ENCODE measurements around the gene MPZL3. TPM values are rescaled to one million over a fixed set of nuclear protein-coding genes. Genes with fewer than 3 reads are reported as not detected.

MPZL3 gene
- total and polyA plus RNA-seq, 12 donors, result 1.7 to 4.2 (median 2.4) TPM

GRCh38 chr11:118214210-118214914 lies 37.8 kb downstream of the MPZL3 start:
- peak overlapping the region in 4 of 10 donors; percentile 6 to 85 (median 17) for H3K27ac ChIP-seq
- peaks cover 0 to 22% (median 0%) of the 10 kb centered on the region in 9 donors for H3K36me3 ChIP-seq
- H3K27me3 ChIP-seq, result no peaks in the 10 kb centered on the region
- intact Hi-C loops (cut with DNase I), result no loop called here
- DNase-seq, result peak in 1 of 2 donors; percentile 10
- H3K9me3 ChIP-seq, result no peaks in the 10 kb centered on the region
- 67 to 77% methylated on average over 6 of the region's 6 CpGs for WGBS, 2 donors
- TF ChIP-seq CTCF (IDR thresholded peaks at IDR 0.05), result no peak
- peak overlapping the region in 1 of 10 donors; percentile 14 for H3K4me3 ChIP-seq
- peaks cover 0 to 98% (median 16%) of the 10 kb centered on the region in 9 donors for H3K4me1 ChIP-seq
- peak; percentile 23 to 60 (median 40) for ATAC-seq

- no peak for TF ChIP-seq CTCF (IDR thresholded peaks at IDR 0.05)
- WGBS, 2 donors, result 91 to 96% methylated on average over 2 of the region's 2 CpGs
- Histone ChIP-seq H3K36me3 (peaks cover 0 to 22% (median 0%) of the 10 kb centered on the region in 9 donors), H3K27ac (peak overlapping the region in 3 of 10 donors; percentile 6 to 85 (median 27)), H3K4me3 (no peak overlapping the region), H3K27me3 (no peaks in the 10 kb centered on the region), H3K4me1 (peaks cover 0 to 98% (median 16%) of the 10 kb centered on the region in 9 donors), H3K9me3 (no peaks in the 10 kb centered on the region)
- intact Hi-C loops (cut with DNase I), result no loop called here
- ATAC-seq (no peak), DNase-seq (no peak)
Observed at GRCh38 chr11:118213781-118214180, 38.4 kb downstream of the MPZL3 start.

- no peak for TF ChIP-seq CTCF (IDR thresholded peaks at IDR 0.05)
- Histone ChIP-seq H3K36me3 (peaks cover 0 to 22% (median 0%) of the 10 kb centered on the region in 9 donors), H3K27ac (peak overlapping the region in 3 of 10 donors; percentile 6 to 85 (median 27)), H3K27me3 (no peaks in the 10 kb centered on the region), H3K9me3 (no peaks in the 10 kb centered on the region), H3K4me1 (peaks cover 0 to 96% (median 16%) of the 10 kb centered on the region in 9 donors), H3K4me3 (no peak overlapping the region)
- DNase-seq (no peak), ATAC-seq (no peak)
- intact Hi-C loops (cut with DNase I), result no loop called here
- 82 to 83% methylated on average over 4 of the region's 4 CpGs for WGBS, 2 donors
Observed at GRCh38 chr11:118213201-118213600, 39.0 kb downstream of the MPZL3 start.

GRCh38 chr11:118212781-118213191 lies 39.4 kb downstream of the MPZL3 start:
- Histone ChIP-seq H3K4me1 (peaks cover 0 to 96% (median 16%) of the 10 kb centered on the region in 9 donors), H3K9me3 (no peaks in the 10 kb centered on the region), H3K27me3 (no peaks in the 10 kb centered on the region), H3K4me3 (peak overlapping the region in 1 of 10 donors; percentile 16), H3K36me3 (peaks cover 0 to 22% (median 0%) of the 10 kb centered on the region in 9 donors), H3K27ac (peak overlapping the region in 2 of 10 donors; percentile 27 to 85)
- TF ChIP-seq CTCF (IDR thresholded peaks at IDR 0.05), result no peak
- DNase-seq (no peak), ATAC-seq (peak in 1 of 8 donors; percentile 39)
- intact Hi-C loops (cut with DNase I), result no loop called here
- 77 to 85% methylated on average over 2 of the region's 2 CpGs for whole genome bisulfite sequencing, 2 donors
